T-helper 22 cell (primary cell): ENCODE measurements around the gene TTLL9.
"Not testable (repeated sequence)": the region's sequence is repeated elsewhere in the genome, so short reads cannot be mapped to it uniquely, and the experiment has no call there.

Experiments used
- DNase-seq: peaks from one replicate; pipeline ENCODE4 v3.0.0-alpha.2; 2020; ENCODE audit warnings: low read depth

The TTLL9 gene

DNA sequence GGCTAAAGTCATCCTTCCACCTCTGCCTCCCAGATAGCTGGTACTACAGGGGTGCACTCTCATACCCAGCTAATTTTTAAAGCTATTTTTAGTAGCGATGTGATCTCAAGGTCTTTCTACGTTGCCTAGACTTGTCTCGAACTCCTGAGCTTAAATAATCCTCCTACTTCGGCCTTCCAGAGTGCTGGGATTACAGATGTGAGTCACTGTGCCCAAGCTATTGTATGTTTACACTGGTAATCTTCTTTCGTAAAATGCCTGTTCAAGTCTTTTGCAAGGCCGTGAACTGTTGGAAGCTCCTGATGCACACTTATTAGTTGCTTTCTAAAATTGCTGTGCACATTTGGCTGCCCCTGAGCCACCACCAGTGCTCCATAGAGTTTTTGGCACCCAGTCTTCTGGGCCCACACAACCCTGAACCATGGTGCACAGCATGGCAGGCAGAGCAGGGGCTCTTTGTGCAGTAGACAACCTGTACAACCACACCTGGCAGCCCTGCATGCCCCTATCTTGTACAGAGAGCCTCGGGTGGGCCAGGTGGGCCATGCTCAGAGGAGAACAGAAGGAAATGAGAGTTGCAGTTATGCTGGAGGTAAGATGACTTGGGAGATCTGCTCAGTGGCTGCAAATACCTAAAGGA lies 48.2 kb downstream of the TTLL9 start:
- DNase-seq, result no peak

DNA sequence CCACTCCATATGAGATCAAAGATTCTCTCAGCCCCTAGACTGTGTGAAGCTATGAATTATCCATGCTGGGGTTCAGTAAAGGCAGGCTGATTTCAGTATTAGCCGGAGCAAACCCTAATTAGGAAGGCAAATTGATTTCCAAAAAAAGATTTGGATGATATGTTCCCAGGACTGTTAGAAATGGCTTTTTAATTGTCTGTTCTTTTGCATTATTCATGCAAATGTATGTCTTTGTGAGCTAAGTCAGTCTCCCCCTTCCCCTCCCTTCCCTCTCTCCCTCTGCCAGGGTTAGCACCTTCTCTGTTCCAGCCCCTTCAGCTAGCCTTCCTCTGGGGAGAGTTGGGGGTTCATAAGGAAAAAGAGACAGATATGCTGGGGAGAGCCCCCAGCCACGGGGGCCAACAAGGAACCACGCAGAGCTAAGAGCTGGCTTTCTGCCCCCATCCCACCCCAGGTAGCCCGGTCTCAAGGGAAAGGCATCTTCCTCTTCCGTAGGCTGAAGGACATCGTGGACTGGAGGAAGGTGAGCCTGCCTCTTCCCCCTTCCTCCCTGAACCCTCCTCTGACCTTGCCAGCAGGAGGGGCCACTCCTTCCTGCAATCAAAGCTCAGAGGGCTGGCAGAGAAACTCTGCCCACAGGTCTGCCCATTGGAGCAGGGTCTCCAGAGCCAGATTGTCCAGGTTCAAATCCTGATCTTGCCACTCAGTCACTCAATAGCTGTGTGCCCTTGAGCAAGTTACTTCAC lies 49.1 kb downstream of the TTLL9 start:
- no peak for DNase-seq

DNA sequence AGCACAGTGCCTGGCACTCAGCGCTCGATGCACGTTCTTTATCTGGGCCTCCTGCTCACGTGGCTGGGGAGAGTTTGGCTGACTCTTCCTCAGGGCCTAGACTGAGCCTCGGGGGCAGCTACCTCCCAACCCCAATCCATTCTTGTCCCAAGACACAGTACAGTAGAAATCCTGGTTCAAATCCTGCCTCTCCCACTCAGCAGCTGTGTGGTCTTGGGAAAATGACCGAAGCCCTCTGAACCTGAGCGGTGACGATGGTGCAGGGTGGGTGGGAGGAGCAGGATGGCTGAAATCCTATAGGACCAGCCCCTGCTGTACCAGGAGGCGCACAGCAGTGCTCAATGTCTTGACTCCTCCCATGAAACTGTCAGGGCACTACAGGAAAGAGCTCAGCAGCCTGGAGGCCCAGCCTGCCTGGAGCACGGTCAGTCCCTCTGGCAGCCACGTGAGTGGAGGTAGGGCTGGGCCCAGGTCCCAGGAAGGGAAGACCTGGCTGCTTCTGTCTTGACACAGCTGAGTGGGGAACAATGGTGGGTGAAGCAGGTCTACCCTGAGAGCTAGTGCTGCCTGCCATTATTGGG lies 49.9 kb downstream of the TTLL9 start:
- DNase-seq, result no peak

DNA sequence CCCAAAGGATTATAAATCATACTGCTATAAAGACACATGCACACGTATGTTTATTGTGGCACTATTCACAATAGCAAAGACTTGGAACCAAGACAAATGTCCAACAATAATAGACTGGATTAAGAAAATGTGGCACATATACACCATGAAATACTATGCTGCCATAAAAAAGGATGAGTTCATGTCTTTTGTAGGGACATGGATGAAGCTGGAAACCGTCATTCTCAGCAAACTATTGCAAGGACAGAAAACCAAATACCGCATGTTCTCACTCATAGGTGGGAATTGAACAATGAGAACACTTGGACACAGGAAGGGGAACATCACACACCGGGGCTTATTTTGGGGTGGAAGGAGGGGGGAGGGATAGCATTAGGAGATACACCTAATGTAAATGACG lies 51.0 kb downstream of the TTLL9 start:
- not testable (repeated sequence) for DNase-seq

DNA sequence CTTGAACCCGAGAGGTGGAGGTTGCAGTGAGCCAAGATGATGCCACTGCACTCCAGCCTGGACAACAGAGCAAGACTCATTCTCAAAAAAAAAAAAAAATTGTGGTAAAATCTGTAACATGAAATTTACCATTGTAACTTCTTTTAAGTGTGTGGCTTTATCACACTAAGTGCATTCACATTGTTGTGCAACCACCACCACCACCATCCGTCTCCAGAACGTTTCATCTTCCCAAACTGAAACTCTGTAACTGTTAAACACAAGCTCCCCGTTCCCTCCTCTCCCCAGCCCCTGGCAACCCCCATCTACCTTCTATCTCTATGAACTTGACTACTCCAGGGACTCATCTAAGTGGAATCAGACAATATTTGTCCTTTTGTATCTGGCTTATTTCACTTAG lies 51.7 kb downstream of the TTLL9 start:
- no peak for DNase-seq

DNA sequence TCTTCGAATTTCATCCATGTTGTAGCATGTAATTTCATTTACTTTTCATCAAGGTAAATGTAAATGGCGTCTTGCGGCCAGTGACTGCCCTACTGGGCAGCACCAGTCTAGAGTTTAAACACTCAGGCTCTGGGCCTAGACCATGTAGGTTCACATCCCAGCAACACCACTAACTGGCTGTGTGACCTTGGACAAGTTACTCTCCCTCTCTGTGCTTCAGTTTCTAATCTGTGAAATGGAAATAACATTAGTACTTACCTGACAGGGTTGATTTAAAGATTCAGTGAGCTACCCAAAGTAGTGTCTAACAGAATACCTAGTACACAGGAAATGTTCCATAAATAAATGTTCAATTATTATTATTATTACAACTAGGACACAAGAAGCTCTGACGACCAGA lies 52.2 kb downstream of the TTLL9 start:
- no peak for DNase-seq

DNA sequence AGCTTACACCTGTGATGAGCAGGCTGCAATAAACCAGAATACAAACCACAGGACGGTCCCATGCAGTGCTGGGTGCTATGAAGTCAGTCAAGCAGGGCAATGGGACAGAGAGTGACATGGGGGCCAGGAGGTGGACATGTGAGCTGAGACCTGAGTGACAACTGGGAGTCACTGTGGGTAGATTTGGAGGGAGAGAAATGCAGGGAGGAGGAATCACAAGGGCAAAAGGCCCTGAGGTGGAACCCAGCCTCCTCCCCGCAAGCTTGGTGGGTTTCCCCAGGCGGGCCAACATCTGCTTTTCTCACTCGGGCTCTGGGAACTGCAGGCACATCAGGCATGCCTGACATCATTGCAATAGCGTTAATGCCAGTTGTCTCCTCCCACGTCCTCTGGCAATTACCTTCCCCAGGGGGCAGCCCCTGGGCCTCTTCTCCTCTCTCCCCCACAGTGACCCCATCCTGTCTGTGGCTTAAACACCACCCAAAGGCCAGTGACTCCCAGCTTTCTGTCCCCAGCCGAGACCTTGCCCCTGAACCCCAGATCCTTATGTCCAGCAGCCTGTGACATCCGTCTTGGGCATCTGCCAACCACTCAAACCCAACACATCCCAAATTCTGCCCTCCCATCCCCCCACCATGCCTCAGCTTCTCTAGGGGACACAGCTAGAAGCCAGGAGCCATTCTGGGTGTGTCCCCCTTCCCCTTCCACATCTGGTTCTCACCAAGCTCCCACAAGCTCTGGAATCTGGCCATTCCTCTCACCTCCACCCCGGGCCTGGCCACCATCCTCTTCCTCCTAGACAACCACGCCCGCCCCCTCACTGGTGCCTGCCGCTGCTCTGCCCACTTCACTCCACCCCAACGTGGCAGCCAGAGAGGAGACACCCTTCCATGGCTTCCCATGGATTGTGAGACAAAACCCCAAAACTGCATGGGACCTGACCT lies 53.2 kb downstream of the TTLL9 start:
- no peak for DNase-seq

DNA sequence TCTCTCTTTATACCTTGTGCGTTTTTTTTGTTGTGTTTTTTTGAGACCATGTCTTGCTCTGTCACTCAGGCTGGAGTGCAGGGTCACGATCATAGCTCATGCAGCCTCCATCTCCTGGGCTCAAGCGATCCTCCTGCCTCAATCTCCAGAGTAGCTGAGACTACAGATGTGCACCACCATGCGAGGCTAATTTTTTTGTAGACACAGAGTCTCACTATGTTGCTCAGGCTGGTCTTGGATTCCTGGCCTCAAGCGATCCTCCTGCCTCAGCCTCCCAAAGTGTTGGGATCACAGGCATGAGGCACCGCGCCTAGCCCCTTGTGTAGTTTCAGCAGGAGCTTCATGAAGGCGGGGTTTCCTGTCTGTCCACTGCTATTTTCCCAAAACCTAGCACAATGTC lies 54.1 kb downstream of the TTLL9 start:
- DNase-seq, result no peak

DNA sequence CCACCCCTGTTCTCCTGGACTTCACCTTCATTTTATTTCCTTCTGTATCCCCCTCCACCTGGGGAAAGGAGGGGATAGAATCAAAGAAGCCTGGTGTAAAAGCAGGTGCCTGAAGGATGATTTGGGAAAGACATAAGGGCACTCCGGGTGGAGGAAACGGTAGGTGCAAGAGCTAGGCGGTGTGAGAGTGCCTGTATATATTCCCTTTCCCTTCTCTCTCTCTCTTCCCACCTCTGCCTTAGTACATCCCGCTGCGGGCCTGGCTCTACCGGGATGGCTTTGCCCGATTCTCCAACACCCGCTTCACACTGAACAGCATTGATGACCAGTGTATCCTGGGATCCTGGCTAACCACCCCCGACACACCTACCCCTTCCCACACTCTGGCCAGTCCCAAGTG lies 55.2 kb downstream of the TTLL9 start:
- DNase-seq, result no peak

DNA sequence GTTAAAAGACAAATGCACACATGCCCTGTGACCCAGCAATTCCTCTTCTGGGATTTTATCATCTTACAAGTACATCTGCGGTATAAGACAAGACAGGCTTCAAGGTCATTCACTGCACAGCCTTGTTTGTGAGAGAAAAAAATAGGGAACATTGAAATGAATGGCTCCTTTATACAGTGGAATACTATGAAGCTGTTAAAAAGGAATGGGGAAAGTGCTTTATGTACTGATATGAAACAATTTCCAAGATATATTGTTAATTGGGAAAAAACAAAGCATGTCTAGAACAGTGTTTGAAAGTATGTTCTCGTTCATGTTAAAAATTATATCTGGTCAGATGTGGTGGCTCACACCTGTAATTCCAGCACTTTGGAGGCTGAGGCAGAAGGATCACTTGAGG lies 56.1 kb downstream of the TTLL9 start:
- DNase-seq, result no peak

DNA sequence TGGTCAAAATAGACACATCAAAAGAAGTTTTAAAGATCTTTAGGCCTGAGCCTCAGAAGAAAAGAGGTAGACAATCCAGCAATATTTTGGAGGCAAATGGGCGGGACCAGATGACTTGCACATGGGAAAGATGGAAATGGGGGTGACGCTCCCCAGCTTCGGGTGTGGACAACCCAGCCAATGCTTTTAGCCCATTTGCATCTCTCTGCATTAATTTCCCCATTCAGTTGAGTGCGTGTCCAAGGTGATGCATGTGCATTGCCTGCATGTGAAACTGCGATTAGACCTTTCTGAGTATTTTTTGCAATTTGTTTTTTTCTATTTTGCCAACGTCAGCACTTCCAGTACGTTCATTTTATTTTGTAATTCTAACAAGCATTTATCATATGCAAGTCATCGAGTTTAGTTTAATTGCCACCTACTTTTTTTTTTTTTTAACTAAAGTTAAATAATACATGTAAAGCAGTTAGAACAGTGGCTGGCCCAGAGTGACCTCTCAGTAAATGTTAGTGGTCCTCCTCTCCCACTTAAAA lies 57.3 kb downstream of the TTLL9 start:
- no peak for DNase-seq

DNA sequence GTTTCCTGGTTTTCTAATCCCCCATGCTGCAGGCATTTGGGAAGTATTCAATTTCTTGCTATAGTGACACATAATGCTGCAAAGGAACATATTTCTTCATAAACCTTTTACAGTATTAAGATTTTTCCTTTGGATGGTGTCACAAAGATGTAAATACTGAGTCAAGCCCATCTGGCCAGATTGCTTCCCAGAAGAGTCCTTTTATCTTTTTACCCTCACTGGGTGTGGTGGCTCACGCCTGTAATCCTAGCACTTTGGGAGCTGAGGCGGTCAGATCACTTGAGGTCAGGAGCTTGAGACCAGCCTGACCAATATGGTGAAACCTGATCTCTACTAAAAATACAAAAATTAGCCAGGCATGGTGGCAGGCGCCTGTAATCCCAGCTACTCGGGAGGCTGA lies 59.2 kb downstream of the TTLL9 start:
- not testable (repeated sequence) for DNase-seq

DNA sequence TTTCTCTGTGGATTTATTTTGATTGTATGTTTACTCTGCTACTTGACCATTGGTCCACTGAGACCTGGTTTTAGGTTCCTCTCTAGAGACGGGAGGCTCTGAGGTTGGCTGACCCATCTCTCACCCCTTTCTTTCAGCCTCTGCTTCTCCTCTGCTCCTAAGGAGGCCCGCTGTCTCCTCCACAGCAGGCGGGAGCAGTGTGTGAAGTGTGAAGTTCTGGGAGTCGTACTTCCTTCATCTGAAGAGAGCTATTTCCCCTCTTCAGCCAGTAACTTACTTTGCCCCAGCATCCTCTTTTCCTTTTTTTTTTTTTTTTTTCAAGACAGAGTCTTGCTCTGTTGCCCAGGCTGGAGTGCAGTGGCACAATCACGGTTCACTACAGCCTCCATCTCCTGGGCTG lies 60.3 kb downstream of the TTLL9 start:
- DNase-seq, result no peak

DNA sequence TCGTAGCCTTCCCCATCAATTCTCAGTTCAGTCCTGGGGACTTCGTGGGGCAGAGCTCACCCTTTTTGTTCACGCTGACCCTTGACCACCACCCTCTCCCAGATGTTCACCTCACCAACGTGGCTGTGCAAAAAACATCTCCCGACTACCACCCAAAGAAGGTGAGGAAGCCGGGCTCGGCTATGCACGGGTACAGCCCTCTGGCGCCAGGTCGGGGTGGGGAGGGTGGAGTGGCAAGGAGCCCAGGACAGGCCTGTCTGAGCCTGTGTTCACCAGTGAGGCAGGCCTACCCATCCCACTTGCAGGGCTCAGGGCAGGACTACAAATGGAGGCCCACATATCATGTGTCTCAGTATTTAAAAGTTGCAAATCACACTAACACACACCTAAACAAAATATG lies 63.3 kb downstream of the TTLL9 start:
- no peak for DNase-seq

DNA sequence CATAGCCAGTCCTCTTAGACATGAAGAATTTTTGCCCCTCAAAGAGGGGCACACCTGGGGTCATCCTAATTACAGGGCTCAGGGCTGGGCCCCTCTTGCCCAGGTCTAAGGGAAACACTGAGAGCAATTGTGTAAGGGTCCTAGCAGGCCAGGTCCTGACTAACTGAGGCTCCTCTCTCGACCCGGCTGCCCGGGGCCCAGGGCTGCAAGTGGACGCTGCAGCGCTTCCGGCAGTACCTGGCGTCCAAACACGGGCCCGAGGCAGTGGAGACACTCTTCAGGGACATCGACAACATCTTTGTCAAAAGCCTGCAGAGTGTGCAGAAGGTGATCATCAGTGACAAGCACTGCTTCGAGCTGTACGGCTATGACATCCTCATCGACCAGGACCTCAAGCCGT lies 64.1 kb downstream of the TTLL9 start:
- DNase-seq, result no peak

DNA sequence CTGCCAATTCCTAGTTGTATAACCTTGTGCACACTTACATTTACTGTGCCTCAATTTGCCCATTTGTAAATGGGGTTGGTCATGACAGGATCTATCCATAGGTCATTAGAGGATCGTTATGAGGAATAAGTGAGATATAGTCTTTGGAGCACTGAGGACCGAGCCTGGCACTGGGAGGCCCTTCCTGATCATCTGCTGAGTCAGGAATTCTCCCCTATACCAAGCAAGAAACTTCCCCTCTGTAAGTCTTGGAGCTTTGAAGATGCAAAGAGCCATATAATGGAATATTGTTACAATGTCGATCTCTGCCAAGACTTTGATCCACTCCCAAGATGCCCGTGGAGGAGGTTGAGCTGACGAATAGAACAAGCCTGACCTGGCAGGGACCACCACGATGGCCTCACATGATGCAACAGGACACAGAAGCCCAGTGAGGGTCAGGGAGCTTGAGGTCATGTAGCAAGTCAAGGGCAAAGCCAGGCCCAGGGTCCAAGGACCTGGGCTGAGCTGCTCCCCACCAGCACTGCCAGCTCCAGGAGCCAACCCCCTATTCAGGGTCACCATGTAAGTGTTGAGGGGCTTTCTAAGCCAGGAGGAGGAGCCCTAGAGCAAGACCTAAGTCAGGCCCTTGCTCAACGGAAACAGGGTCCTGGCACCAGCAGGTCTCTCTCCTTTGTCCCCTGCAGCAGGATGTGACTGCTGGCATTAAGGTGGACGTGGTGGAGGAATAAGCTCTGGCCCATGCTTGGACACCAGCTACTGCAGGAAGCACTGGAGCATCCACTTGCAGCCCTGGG lies 64.7 kb downstream of the TTLL9 start:
- no peak for DNase-seq

DNA sequence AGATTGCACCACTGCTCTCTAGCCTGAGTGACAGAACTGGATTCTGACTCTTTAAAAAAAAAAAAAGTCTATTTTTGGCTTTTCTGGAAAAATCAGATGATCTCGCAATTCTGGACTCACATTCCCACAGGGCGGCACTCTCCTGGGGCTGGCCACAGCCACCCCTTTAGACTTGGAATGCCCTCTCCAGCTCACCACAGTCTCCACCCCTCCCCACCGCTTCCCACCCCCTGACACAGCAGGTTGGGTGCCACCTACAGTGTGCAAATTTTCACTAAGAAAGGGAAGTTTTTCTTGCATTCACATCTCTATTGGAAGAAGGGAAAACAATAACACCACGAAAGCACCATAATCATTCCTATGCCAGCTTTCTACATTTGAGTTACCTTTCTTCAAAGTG lies 66.0 kb downstream of the TTLL9 start:
- no peak for DNase-seq

DNA sequence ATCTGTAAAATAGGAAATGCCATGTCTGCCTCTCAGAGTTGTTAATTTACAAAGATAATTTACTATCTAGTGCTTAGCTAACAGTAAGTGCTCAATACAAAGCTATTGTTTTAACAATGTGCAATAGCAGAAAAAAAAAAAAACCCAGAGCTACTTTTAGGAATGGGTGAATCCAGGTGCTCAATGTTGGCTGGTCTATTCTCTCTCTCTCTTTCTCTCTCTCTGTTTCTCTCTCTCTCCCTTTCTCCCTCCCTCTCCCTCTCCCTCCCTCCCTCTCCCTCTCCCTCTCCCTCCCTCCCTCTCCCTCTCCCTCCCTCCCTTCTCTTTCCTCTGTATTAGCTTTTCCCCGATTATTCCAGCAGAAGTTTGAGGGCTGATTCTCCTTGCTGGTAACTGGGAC lies 67.4 kb downstream of the TTLL9 start:
- DNase-seq, result no peak

DNA sequence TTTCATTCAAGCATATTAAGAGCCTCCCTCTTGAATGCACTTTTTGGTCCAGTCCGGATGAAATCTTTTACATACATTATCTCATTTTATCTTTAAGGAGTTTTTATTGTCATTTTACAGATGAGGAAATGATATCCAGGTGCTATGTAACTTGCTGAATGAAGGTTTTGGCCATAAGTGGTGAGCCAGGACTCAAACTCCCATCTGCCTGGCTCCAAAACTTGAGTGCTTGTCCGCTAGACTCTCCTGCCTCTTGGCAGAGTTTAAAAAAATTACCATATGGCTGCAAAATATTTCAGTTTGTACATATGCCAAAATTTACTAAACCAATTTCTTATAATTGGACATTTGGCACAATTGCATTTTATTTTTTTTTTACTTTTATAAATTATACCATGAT lies 69.2 kb downstream of the TTLL9 start:
- DNase-seq, result no peak

DNA sequence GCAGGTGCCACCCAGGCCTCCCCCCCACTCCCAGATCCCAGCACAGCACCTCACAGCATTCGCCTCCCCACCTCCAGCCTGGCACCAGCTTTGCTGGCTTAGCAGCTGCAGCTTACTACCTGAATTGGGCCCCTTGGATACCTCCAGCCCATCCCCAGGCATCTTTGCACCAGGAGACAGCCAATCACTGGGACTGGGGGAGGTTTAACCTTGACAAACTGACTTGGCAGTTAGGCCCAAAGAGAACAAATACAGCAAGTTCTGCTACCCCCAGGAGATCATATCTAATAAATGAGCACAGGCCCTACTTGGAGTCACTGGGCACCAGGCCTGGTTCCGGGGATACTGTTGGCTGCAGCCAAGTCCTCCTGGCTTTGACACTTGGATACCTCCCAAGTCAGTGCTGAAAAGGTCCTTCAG lies 72.6 kb downstream of the TTLL9 start:
- no peak for DNase-seq

DNA sequence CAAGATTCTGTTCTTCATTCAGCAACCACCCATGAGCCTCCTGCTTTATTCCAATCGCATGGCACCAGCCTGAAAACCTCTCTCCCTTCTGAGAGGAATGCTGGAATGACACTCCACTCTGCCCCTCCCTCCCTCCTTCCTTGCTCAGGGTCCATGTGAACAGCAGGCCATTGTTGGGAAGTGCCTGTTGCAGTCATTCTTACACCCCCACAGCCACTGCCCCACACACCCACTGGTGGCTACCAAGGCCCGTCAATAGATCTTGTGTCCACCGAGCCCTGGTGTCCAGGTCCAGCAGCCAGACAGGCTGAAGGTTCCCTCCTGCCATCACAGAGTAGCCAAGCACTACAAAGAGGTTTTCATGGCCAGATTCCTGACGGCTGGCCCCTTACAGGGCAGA lies 74.9 kb downstream of the TTLL9 start:
- DNase-seq, result no peak
